ENCODE results near the gene CUX1.

GRCh38 chr7:101879565-101879964 lies 62.1 kb downstream of the CUX1 start:
- TF ChIP-seq, protein P1, sequence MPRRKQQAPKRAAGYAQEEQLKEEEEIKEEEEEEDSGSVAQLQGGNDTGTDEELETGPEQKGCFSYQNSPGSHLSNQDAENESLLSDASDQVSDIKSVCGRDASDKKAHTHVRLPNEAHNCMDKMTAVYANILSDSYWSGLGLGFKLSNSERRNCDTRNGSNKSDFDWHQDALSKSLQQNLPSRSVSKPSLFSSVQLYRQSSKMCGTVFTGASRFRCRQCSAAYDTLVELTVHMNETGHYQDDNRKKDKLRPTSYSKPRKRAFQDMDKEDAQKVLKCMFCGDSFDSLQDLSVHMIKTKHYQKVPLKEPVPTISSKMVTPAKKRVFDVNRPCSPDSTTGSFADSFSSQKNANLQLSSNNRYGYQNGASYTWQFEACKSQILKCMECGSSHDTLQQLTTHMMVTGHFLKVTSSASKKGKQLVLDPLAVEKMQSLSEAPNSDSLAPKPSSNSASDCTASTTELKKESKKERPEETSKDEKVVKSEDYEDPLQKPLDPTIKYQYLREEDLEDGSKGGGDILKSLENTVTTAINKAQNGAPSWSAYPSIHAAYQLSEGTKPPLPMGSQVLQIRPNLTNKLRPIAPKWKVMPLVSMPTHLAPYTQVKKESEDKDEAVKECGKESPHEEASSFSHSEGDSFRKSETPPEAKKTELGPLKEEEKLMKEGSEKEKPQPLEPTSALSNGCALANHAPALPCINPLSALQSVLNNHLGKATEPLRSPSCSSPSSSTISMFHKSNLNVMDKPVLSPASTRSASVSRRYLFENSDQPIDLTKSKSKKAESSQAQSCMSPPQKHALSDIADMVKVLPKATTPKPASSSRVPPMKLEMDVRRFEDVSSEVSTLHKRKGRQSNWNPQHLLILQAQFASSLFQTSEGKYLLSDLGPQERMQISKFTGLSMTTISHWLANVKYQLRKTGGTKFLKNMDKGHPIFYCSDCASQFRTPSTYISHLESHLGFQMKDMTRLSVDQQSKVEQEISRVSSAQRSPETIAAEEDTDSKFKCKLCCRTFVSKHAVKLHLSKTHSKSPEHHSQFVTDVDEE (CRISPR knock-in tag; IDR thresholded peaks at IDR 0.05): no peak
- no peak for TF ChIP-seq SNAI2 (CRISPR knock-in tag; IDR thresholded peaks at IDR 0.05)

Data from SK-N-SH treated with all-trans-retinoic acid at 6 μM for 48 hours (cell line).